Hypothalamus (tissue), 51 donors: ENCODE data around the gene MALAT1.
A peak's percentile ranks its signal among the peaks of the same experiment; 100 is the strongest.
"Not testable (repeated sequence)": the region's sequence is repeated elsewhere in the genome, so short reads cannot be mapped to it uniquely, and the experiment has no call there.

Experiments
- DNase-seq, 51 donors: peaks; one replicate each; lab custom pipeline; 2025; lab: John Stamatoyannopoulos, UW

Gene MALAT1

GRCh38 chr11:65506772-65507505 lies 8.1 kb downstream of the MALAT1 start:
- peak in 20 of 51 donors; percentile 12 to 87 (median 60) for DNase-seq

GRCh38 chr11:65512311-65512710 lies 13.5 kb downstream of the MALAT1 start:
- not testable (repeated sequence) for DNase-seq

- peak in 1 of 51 donors; percentile 10 for DNase-seq
These were observed 17.5 kb downstream of the MALAT1 start for GRCh38 chr11:65516135-65516968.

GRCh38 chr11:65518941-65519549 lies 20.2 kb downstream of the MALAT1 start:
- DNase-seq, result not testable (repeated sequence)

GRCh38 chr11:65521777-65522521 lies 23.1 kb downstream of the MALAT1 start:
- not testable (repeated sequence) for DNase-seq

GRCh38 chr11:65522718-65523630 lies 24.1 kb downstream of the MALAT1 start:
- DNase-seq, result peak in 2 of 51 donors; percentile 15 to 42

GRCh38 chr11:65523631-65523968 lies 24.8 kb downstream of the MALAT1 start:
- not testable (repeated sequence) for DNase-seq

GRCh38 chr11:65524014-65524740 lies 25.3 kb downstream of the MALAT1 start:
- peak in 9 of 51 donors; percentile 22 to 55 (median 37) for DNase-seq

GRCh38 chr11:65524741-65525545 lies 26.1 kb downstream of the MALAT1 start, which contains the start of gene SCYL1:
Gene SCYL1 (plus strand): TSS chr11:65525083. CDS start chr11:65525154, 71 bp downstream.
- DNase-seq, result peak in 49 of 51 donors; percentile 27 to 95 (median 77)

GRCh38 chr11:65525546-65526480 lies 27.0 kb downstream of the MALAT1 start:
- no peak for DNase-seq

- DNase-seq, result no peak
These were observed 27.9 kb downstream of the MALAT1 start for GRCh38 chr11:65526744-65527143.

GRCh38 chr11:65528819-65529350 lies 30.0 kb downstream of the MALAT1 start:
- DNase-seq, result no peak

GRCh38 chr11:65529475-65530156 lies 30.8 kb downstream of the MALAT1 start:
- DNase-seq, result no peak

GRCh38 chr11:65530157-65530496 lies 31.3 kb downstream of the MALAT1 start:
- DNase-seq, result no peak

- DNase-seq, result no peak
These were observed 33.7 kb downstream of the MALAT1 start for GRCh38 chr11:65532388-65533064.
